Measurements from ENCODE around the gene ZEB2.

- TF ChIP-seq CTCF (IDR thresholded peaks at IDR 0.05) (no peak), POLR2A (IDR thresholded peaks at IDR 0.05) (no peak), POLR2AphosphoS5 (IDR thresholded peaks at IDR 0.05) (no peak), EP300 (IDR thresholded peaks at IDR 0.05) (no peak)
Measured at GRCh38 chr2:144475044-144475443, 44.9 kb downstream of the ZEB2 start.
